HEK293 (cell line): ENCODE results near the gene ZNF276.

Experiments
- IKZF3 ChIP-seq: fragments of 450-650 bp; IDR thresholded peaks from 2 replicates; pipeline ENCODE4 v1.5.0; 2018; ENCODE audit warnings: missing biosample characterization, mild to moderate bottlenecking, missing genetic modification characterization, moderate library complexity
- SALL2 ChIP-seq: fragments of 450-650 bp; formaldehyde crosslinking; IDR thresholded peaks from 2 replicates; pipeline ENCODE4 v1.5.0; 2017; ENCODE audit warnings: missing biosample characterization, mild to moderate bottlenecking, missing genetic modification characterization, borderline replicate concordance
- WT1 ChIP-seq: fragments of 450-650 bp; formaldehyde crosslinking; IDR thresholded peaks from 2 replicates; pipeline ENCODE4 v1.5.1; 2016; ENCODE audit warnings: missing biosample characterization, missing genetic modification characterization
- ZBTB17 ChIP-seq: fragments of 450-650 bp; formaldehyde crosslinking; IDR thresholded peaks from 2 replicates; pipeline ENCODE4 v1.5.1; 2016; ENCODE audit warnings: missing biosample characterization, missing genetic modification characterization
- ZNF274 ChIP-seq, 2 experiments: fragments of 200-500 bp in 1 of 2; fragments of 450-650 bp in 1 of 2; sonication (Bioruptor generic) in 1 of 2; formaldehyde crosslinking in 1 of 2; IDR thresholded peaks; 2 replicates each; pipeline versions ENCODE4 v1.5.1 to v1.6.1; 2014 to 2016; ENCODE audit warnings: borderline replicate concordance in 1 of 2, inconsistent platforms in 1 of 2, low read length in 1 of 2, missing biosample characterization in 1 of 2, missing genetic modification characterization in 1 of 2
- ZNF529 ChIP-seq: fragments of 450-650 bp; formaldehyde crosslinking; IDR thresholded peaks from 2 replicates; pipeline ENCODE4 v1.5.1; 2017; ENCODE audit warnings: missing genetic modification characterization, missing biosample characterization; ENCODE audit not compliant: insufficient replicate concordance
- ZNF571 ChIP-seq: fragments of 450-650 bp; formaldehyde crosslinking; IDR thresholded peaks from 2 replicates; pipeline ENCODE4 v1.5.0; 2017; ENCODE audit warnings: missing biosample characterization, missing genetic modification characterization
- TF ChIP-seq, protein P1 (sequence below): fragments of 450-650 bp; formaldehyde crosslinking; IDR thresholded peaks from 2 replicates; pipeline ENCODE4 v1.5.1; 2016; ENCODE audit warnings: missing biosample characterization, missing genetic modification characterization
- TF ChIP-seq, protein P2 (sequence below): fragments of 450-650 bp; formaldehyde crosslinking; IDR thresholded peaks from 2 replicates; pipeline ENCODE4 v1.5.1; 2016; ENCODE audit warnings: missing biosample characterization, missing genetic modification characterization
- TF ChIP-seq, protein P3 (sequence below): fragments of 450-650 bp; formaldehyde crosslinking; IDR thresholded peaks from 2 replicates; pipeline ENCODE4 v1.5.1; 2016; ENCODE audit warnings: missing biosample characterization, missing genetic modification characterization, low read depth

DNA sequence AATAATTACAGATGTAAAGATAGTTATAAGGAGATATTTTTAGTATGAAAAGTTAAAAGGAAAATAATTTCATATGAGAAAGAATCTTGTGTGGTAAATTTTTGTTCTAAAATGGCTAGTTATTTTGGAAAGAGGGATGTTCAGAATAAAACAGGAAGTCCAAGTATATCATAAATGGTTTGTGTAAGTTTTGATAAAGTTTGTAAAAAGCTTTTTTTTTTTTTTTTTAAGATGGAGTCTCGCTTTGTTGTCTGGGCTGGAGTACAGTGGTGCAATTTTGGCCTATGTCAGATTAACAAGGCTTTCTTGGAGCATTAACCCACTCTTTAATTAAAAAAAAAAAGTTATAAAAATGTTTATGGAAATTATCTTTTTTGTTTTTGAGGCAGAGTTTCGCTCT is 43.1 kb upstream of the ZNF276 start:
- TF ChIP-seq ZNF529: peak; percentile 23
- TF ChIP-seq SALL2 (tag by site-specific recombination): no peak
- no peak for TF ChIP-seq WT1 (tag by site-specific recombination)
- TF ChIP-seq, protein P1, sequence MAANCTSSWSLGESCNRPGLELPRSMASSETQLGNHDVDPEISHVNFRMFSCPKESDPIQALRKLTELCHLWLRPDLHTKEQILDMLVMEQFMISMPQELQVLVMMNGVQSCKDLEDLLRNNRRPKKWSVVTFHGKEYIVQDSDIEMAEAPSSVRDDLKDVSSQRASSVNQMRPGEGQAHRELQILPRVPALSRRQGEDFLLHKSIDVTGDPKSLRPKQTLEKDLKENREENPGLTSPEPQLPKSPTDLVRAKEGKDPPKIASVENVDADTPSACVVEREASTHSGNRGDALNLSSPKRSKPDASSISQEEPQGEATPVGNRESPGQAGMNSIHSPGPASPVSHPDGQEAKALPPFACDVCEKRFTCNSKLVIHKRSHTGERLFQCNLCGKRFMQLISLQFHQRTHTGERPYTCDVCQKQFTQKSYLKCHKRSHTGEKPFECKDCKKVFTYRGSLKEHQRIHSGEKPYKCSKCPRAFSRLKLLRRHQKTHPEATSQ (tag by site-specific recombination): no peak
- TF ChIP-seq, protein P2, sequence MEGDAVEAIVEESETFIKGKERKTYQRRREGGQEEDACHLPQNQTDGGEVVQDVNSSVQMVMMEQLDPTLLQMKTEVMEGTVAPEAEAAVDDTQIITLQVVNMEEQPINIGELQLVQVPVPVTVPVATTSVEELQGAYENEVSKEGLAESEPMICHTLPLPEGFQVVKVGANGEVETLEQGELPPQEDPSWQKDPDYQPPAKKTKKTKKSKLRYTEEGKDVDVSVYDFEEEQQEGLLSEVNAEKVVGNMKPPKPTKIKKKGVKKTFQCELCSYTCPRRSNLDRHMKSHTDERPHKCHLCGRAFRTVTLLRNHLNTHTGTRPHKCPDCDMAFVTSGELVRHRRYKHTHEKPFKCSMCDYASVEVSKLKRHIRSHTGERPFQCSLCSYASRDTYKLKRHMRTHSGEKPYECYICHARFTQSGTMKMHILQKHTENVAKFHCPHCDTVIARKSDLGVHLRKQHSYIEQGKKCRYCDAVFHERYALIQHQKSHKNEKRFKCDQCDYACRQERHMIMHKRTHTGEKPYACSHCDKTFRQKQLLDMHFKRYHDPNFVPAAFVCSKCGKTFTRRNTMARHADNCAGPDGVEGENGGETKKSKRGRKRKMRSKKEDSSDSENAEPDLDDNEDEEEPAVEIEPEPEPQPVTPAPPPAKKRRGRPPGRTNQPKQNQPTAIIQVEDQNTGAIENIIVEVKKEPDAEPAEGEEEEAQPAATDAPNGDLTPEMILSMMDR: no peak
- no peak for TF ChIP-seq ZNF274 (IDR thresholded peaks at IDR 0.05; ENCODE audit: low read length)
- TF ChIP-seq ZNF274 (tag by site-specific recombination; IDR thresholded peaks at IDR 0.05; ENCODE audit: borderline replicate concordance): no peak
- TF ChIP-seq, protein P3, sequence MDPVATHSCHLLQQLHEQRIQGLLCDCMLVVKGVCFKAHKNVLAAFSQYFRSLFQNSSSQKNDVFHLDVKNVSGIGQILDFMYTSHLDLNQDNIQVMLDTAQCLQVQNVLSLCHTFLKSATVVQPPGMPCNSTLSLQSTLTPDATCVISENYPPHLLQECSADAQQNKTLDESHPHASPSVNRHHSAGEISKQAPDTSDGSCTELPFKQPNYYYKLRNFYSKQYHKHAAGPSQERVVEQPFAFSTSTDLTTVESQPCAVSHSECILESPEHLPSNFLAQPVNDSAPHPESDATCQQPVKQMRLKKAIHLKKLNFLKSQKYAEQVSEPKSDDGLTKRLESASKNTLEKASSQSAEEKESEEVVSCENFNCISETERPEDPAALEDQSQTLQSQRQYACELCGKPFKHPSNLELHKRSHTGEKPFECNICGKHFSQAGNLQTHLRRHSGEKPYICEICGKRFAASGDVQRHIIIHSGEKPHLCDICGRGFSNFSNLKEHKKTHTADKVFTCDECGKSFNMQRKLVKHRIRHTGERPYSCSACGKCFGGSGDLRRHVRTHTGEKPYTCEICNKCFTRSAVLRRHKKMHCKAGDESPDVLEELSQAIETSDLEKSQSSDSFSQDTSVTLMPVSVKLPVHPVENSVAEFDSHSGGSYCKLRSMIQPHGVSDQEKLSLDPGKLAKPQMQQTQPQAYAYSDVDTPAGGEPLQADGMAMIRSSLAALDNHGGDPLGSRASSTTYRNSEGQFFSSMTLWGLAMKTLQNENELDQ (tag by site-specific recombination): no peak
- no peak for TF ChIP-seq IKZF3
- no peak for TF ChIP-seq ZNF571 (tag by site-specific recombination)
- TF ChIP-seq ZBTB17 (tag by site-specific recombination): no peak
